ENCODE data around the gene CTSH.
"Not testable (repeated sequence)": the region's sequence is repeated elsewhere in the genome, so short reads cannot be mapped to it uniquely, and the experiment has no call there.

The CTSH gene

DNA sequence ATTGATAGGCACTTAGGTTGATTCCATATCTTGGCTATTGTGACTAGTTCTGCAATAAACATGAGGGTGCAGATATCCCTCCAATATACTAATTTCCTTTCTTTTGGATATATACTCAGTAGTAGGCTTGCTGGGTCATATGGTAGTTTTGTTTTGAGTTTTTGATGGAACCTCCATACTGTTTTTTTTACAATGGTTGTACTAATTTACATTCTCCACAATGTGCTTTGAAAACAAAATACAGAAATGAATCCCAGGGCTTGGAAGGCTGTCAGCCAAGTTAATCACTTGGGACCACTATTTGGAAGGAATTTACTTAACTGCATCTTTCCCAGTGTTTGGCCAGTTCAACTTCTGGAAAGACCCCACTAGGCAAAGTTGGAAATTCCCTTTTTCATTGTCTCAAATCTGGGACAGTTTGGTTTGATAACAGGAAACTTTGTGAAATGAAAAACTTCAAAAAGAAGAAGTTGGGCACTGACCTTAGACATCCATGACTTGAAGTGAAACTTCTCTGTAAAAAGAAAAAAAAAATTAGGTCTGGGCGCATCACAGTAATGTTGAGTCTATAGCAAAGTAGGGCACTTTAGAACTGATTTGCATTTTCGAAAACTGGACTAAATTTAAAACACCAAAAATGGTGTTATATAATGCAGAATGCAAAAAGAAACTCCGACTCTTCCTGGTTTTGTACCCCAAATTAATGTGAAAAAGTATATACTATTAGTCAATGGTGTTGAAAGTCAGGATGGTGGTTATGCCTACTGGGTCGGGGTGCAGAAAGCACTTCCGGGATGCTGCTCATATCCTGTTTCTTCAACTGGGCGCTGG is 6.0 kb downstream of the CTSH start:
- peak; percentile 46 for DNase-seq

DNA sequence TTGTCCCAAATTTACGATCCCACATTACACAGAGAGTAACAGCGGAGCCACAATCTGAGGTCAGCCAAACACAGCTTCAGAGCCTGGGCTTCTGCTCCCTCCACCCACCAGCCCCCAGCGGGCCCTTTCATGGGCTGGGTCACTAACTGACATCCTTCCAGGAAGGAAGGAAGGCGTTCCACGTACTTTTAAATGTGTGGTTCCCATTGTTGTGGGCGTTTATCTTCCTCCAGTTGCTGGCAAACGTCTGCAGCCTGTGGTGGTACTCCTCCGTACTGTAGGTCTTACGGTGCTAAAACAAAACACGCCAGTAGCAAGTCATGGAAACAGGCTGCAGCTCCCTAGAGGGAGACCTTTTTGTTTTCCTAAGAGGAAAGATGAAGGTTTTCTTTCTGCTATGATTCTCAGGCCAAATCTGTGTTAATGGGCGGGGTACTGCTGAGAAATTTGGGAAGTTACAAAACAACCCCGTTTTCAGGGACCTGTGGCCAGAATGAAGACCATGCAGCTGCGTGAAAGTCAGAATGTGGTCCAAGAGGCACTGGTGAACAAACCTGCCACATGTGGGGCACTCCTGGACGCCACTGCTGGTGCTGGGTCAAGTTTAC is 7.6 kb downstream of the CTSH start:
- no peak for DNase-seq

DNA sequence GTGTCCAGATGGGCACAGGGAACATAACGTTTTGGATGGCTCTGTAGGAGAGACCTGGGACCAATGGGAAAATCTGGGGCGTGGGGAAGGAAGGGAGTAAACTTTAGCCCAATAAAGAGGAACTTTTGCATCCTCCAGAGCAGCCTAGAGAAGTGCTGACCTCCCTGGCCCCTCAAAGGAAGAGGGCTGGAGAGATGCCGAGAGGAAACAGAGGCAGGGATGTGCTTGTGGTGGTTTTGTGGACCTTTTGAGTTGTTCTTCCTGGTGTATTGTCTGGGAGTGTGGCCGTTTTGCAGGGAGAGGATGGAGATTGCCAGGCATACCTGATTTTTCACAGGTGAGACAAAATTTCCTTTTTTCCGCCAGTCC is 10.2 kb downstream of the CTSH start:
- DNase-seq, result no peak

DNA sequence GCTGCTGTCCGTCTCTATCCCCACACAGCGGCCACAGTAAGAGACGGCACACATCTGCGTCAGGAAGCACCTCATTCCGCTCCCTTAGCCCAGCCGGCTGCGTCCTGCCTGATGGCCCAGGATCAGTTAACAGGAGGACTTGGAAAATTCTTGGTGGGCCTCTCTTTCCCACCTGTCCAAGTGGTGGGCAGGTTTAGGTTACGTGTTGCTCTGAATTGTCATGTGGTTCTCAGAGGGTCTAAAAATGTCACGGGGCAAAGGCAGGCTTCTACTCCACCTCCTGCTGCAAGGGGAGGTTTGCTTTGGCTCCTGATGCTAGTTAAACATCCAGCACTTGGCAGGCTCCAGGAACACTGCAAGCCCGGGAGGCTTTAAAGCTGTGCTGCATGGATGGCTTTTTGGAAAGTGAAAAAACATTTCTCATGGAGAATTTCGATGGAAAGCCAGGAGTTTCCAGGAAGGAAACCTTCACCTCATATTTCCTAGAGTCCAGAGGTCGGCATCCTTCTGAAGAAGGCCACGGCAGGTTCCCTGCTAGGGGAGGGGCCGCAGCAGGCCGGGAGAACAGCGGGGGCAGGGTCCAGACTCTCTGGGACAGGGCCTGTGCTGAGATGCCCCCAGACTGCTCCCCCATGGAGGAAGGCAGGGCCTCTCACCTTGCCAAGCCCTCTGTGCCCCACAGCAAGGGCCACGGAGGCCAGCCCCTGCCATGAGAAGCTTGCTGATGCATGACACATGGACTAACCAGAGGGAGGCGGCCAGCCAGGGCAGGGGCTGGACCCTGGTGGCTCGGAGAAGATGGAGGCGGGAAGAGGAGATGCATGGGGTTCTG is 10.8 kb downstream of the CTSH start:
- DNase-seq, result no peak

DNA sequence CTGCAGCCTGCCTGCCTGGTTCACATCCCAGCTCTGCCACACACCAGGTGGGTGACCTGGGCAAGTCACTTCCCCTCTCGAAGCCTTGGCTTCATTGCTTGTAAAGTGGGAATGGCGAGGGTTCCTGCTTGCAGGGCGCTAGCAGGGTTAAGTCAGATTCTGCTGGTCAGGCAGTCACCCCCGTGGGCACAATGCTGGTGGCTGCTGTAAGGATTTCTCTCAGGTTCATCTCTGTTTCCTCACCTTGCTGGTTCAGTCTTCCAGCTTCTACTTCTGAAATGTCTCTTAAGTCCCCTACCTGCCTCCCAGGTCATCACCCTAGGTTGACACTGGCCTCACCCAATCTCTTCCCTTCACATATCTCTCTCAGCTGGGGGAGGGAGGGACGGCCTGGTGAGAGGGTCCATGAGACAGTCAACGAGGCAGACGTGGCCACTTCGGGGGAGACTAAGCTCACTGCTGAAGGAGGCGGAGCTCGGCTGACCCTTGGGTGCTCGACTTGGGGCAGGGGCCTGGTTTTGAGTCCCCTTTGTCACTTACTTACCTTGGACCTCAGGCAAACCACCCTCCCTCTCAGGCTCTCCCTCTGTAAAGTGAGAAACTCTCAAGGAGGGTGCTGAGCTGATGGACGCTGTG is 11.5 kb downstream of the CTSH start:
- no peak for DNase-seq

DNA sequence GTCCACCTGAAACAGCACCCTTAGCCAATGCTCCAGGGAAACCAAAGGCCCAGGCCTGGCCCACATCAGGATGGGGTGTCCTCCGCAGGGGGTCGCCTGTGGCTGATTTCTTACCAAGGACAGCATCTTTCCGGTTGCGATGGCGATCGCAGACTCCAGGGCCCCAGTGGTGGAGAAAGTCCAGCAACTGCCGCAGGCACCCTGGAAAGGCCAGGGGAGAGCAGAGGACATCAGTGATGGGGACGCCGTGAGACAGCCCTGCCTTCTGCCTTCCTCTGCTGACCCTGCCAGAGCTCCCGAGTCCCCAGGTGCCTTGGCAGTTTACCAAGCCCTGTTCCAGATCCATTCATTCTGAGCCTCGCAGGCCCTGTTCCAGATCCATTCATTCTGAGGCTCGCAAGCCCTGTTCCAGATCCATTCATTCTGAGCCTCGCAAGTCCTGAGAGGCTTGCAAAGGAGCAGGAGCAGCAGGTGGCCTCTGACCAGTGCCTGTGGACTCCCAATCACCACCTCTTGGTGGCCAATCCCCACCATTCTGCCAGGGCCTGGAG is 12.5 kb downstream of the CTSH start:
- DNase-seq, result no peak

DNA sequence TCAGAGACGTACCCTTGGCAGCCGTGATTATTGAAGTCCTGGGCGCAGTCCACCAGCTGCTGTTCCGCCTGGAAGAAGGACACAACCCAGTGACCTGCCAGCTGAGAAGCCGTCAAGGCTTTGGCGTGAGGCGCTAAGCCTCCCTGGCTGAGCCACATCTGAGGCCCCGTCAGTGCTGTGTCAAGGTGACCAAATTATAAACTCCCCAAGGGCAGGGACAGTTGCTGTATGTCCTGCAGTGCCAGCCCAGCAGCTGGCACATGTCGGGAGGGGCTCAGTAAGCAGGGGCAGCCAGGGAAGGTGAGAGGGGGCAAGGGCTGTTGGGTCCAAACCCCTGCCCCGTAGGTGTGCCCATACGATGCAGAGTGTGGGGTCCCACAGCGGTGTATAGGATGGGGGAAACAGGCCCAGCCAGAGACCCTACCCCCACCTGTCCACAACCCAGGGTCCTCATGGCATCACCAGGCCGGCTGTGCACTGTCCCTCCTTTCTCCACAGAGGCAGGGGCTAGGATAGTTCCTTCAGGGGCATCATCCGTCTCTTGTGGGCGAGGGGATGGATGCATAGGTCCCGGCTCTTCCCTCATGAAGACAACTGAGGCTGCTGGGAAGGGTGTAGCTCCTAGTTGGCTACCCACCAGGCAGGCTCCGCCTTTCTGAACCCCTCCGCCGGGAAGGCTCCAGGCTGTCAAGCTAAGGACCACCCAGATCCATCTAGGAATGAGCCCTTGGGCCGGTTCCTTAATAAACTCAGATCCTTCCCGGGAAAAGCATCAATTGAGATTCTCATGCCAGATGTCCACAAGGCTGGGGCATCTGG is 13.2 kb downstream of the CTSH start:
- DNase-seq, result no peak

DNA sequence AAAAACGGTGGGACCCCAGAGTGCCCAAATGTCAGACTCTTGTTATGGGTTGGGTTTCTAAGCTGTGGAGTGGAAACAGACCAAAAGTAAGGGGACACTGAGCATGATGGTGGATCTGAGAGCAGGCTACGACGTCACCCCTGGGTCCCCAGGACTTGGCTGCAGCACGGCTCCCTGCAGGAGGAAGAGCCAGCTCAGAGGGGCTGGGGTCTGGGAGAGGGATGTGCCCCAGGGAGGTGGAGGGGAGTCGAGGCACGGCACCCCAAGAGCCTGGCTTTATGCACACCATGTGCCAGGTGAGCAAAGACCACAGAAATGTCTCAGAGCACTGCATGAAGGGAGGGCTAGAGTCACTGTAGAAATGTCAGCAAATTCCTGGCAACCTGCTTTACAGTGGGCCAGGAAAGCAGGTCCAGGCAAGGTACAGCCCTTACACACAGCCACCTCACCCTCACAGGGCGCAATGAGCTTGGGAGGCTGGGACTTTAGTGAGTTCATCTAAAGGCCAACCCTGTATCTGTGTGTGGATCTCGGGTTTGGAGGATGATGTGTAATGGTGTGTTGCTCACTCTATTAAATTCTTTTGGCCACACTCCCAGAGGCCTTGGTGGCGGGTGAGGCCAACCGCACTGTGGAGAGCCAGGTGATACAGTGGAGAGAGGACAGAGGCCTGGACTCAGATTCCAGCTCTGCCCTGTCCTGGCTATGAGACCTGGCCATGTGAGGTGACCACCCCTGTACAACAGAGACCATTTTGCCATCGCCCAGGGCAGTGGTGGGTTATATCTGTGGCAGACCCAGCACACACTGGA is 14.1 kb downstream of the CTSH start:
- no peak for DNase-seq

DNA sequence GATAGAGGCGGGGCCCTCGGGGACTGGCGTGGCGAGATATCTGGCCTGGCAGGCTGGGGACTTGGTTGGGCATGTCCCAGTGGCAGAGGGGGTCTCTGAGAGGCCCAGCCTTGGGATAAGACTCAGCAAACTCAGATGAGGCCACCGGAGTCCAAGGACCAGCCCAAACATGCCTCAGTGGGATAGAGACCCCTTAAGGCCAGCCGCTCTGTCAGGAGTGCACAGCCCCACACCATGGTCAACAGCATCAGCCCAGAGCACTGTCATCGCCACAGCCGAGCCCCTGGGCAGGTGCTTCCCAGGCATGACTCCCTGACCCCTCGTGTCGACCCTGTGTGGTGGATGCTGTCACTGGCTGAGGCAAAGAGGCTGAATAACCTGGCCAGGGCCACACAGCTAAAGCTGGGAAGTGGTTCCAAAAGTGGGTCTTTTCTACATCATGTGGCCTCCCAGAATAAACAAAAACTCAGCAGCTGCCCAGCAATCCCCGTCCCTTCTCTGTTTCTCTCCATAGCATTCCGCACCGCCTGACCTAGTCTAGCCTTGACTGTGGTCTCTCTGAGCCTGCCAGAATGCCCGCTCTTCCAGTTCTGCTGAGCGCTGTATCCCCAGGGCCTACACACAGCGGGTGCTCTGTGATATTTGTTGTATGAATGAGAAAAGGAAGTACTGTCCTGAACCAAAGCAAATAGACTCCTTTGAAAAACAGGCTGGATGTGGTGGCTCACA is 15.1 kb downstream of the CTSH start:
- DNase-seq, result no peak

DNA sequence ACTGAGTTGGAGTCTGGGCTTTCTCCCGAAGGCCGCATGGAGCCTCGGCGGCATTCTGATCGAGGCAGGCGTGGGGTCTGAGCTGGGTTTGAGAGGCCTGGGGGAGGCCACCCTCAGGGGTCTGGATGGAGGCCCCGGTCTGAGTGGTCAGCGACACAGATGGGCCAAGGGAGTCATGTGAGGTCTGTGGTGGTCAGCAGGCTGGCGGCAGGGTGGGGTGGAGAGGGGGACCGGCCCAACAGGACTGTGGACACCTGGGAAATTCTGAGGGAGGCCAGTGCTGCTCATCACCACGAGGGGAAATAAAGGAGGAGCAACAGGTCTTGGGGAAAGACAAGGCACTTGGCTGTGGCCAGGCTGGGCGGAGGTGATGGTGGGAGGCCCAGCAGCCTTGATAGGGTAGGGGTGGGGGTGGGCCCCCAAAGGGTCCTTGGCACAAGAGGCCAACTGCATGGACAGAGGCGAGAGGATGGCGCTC is 16.2 kb downstream of the CTSH start:
- no peak for DNase-seq

DNA sequence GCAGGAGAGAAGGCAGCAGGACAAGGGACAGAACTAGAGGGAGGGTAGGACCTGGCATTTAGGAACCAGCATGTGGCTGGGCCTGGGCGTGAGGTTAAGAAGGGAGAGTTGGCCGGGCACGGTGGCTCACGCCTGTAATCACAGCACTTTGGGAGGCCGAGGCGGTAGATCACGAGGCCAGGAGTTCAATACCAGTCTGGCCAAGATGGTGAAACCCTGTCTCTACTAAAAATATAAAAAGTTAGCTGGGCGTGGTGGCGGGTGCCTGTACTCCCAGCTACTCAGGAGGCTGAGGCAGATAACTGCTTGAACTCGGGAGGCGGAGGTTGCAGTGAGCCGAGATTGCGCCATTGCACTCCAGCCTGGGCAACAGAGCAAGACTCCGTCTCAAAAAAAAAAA is 16.7 kb downstream of the CTSH start:
- DNase-seq, result not testable (repeated sequence)

DNA sequence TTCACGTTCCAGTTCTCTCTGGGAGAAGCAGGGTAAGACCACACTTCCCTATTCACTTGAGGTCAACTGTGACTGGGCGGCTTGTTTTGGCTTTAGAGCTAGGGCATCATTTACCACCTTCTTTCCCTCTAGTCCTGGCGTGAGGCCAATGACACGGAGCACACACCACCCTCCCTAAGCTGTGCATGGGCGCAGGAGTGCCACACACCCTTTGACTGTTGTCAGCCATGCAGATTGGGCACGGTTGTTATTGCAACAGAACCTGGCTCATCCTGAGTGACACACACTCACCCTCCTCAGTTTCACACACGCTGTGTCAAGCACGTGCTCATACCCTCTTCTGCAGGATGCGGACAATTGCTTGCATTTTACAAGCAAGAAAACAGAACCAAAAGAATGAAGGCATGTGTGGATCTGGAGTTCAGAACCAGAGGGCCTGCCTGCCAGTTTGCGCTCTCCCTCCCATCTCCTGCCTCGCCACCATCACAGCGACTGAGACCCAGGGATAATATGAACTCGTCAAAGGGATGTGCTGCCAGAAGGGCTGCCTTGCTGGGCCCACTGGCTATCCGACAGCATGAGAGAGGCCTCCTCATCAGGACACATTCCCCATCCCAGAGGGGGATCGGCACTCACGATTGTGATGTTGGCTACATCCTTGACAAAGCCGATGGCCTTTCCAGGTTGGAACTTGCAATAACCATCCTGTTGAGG is 17.6 kb downstream of the CTSH start:
- no peak for DNase-seq

DNA sequence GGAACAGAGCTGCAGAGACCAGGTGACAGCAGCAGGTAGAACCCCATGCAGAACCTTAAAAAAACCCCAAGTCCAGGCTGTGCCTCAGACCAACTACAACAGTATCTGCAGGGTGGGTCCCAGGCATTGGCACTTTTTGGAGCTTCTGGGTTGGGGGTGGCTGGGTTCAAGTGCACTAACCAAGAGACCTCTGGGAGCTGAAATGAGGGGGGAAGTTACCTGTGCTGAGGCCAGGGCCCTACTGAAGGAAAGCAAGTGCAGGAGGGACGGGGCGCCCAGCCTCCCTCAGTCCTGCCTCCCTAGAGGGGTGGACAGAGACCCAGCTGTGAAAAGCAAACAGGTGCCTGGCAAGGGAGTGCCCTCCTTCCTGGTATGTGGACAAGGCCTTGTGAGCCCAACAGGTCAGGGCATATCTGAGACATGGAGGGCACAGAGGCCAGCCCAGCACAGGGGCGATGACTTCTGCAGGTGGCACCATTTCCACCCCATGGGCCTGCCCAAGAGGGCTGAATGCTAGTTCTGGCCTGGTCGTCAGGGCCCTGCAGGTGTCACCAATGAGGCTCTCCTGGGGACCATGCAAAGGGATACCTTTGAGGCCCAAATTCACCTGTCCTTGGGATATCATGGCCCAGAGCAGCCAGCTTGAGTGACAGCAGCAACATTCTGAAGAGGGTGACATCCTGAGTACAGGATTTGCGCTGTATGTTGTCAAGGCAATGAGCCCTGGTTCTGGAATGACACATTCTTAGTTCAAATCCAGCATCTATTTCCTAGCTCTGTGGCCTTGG is 18.7 kb downstream of the CTSH start:
- no peak for DNase-seq

DNA sequence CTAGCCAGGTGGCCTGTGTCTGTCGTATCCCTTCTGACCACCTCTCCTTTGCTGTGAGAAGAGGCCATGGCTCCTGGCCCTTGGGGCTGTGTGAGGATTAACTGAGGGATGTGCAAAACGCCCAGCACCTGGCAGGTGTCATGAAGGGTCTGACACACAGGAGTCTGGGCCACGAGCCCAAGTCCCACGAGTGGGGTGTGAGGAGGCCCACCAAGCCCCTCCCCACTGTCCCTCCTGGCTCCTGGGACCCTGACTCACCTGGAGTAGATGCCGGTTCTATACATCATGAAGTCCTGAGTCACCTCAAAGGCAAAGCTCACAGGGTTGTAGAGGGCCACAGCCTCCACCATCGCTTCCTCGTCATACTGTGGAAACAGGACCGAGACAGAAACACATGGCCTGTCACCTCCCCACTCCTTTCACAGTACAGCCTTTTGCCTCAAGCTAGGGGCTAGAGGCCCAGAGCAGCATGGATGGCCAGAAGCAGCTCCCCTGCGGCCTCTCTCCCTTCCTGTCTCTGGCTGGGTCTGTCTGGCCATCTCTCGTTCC is 19.7 kb downstream of the CTSH start:
- no peak for DNase-seq

DNA sequence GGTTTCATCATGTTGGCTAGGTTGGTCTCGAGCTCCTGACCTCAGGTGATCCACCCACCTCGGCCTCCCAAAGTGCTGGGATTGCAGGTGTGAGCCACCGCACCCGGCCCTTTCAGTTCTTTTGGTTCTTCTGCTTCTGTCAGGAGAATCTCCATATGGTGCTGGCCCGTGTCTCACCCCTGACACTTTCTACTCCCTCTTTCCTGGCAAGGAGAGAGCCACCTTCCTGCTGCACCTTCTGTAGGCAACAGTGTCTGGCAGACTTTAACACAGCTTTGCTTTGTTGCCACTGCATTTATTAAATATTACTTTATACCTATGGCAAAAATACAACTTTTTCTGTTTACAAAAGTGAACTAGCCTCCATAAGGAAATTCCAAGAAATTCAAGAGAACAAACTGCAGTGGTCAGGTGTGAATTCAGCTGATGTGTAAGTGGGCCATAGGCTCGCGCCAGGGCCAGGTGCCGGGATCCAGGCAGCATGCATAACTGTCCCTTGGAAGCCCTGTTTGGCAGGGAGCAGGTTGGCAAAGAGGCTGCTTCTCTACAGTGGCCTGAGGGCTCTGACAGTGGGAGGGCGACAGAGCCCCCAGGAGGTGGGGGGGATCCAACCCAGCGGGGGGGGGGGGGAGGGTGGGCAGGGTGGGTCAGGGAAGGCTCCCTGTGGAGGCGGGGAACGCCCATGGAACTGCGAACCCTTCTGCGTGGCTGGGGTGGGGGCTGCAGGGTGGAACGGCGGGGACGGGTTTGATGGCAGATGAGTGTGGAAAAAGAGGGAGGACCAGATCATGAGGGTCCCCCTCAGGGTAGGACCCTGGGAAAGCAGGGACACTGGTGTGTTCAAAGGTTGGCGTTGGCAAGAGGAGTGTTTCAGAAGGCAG is 21.1 kb downstream of the CTSH start:
- DNase-seq, result no peak

DNA sequence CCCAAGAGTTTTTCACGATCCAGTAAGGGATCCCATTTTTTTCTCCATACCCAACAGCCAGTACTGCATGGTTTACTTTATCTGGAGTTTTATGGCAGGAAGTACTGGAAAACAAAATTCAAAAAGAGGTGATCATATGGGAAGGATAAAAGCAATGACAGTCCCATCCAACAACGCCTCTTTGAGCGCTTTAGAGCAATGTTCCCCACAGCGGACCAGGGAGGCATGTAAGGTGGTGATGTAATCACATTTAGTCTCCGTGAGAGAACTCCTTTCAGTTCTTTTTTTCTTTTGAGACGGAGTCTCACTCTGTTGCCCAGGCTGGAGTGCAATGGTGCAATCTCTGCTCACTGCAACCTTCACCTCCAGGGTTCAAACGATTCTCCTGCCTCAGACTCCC is 21.8 kb downstream of the CTSH start:
- DNase-seq, result no peak

DNA sequence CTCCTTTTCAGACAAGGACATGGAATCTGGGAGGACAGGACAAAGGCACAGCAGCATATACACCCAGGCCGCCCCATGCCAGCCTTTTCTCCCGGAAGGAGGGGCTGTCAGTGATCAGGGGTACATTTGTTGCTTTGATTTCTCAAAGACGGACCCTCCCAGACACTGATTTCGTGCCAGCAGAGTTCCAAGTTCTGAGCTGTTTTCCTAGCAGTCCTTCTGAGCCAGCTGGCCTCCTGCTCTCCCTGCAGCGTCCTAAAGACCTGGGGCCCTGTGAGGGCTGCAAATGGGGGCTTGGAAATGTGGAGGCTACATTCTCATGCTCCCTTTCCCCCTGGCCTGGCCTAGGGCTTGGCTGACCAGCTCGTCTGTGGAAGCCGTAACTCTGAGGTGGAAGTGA is 22.3 kb downstream of the CTSH start:
- no peak for DNase-seq

DNA sequence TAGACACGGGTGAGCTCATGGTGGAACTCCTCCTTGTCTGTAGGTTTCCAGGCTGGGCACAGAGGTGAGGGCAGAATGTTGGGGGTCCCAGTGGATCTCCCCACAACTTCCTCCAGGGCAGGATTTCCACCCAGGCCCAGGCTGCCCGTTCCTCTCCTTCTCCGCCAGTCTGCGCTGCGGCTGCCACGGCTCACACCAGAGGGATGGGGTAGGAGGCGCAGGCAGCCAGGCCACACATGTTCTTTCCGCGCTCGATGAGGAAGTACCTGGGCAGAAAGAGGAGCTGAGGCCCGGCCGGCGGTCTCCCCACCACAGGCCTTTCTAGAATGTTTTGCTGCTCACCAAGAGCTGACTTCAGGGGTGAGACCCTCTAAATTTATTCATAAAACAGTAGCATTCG is 22.9 kb downstream of the CTSH start:
- DNase-seq, result no peak
